Measurements from ENCODE around the gene MADCAM1.

The MADCAM1 gene

GRCh38 chr19:532561-533363 lies 36.5 kb downstream of the MADCAM1 start:
- no peak for DNase-seq

DNA sequence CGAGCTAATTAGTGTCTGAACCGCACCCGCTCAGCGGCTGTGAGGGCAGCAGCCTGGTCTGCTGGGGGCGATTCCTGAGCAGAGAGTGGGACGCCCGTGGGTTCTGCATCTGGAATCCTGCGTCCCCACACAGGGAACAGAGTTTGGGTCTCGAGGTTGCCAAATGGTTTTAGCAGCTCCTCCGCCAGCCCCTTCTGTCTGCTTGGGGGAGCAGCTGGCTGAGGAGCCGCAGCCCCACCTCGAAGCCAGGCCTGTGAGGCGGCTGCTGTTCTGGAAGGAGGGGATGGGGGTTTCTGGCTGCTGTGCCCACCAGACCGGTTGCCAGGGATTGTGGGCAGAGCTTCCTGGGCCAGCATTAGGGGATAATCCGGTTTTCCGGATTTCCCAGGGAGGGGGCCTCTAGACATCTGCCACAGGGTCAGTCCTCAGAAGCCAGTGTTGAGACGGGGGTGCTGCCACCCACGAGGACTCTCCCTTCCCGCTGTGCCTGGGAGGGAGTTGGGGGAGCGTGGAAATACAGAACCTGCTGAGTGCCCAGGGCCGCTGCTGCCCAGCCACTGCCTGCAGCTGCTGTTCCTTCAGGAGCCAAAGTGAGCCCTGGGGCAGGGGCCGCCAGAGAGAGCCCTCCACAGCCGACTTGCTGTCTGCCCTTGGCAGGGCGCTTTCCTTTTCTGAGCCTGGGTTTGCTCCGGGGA lies 37.2 kb downstream of the MADCAM1 start:
- DNase-seq, result no peak

DNA sequence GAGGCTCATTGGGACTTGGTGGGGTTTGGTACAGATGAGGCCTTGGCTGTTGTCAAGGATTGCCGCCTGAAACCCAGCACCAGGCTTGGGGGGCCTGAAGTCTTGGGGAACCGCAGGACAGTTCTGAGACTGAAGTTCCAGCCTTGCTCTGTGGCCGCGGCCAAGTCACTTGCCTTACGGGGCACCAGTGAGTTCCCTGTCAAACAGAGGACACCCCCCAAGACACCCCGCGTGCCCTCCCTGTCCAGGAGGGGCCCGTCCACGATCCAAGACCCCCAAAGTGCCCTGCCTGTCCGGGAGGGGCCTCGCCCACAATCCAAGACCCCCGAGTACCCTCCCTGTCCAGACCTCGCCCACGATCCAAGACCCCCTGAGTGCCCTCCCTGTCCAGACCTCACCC lies 37.8 kb downstream of the MADCAM1 start:
- DNase-seq, result no peak

DNA sequence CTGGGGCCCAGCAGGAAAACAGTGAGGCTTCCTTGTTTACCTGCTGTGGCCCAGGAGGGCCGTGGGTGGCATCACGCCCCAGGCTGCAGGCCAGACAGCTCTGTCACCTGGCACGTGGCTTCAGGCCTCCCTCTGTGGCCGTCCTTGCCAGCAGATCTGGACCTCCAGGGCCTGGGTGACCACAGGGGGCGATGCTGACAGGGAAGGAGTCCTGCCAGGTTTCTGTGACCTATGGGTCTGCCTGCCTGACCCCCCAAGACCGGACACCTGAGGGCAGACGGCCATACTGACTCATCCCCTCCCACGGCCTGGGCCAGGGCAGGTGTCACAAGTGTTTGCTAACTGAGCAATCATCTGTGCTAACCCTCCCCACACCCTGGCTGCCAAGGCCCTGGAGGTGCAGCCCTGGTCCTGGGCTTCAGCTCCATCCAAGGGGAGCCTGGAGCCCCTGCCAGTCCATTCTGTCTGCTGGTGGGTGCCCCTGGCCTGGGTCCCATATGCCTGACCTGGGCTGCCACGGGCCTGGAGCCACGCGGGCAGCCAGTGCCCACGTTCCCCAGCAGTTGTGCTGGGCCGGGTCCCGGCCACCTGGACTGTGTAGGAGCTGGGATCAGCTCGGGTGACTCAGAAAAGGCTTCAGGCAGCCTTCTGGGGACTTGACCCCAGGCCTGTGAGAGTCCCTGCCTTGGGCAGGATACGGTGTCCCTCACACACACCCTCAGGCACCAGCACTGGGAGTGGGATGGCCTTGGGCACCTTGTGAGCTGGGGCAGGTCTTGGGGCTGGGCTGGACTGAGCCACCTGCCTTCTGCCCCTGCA lies 38.9 kb downstream of the MADCAM1 start:
- no peak for DNase-seq

DNA sequence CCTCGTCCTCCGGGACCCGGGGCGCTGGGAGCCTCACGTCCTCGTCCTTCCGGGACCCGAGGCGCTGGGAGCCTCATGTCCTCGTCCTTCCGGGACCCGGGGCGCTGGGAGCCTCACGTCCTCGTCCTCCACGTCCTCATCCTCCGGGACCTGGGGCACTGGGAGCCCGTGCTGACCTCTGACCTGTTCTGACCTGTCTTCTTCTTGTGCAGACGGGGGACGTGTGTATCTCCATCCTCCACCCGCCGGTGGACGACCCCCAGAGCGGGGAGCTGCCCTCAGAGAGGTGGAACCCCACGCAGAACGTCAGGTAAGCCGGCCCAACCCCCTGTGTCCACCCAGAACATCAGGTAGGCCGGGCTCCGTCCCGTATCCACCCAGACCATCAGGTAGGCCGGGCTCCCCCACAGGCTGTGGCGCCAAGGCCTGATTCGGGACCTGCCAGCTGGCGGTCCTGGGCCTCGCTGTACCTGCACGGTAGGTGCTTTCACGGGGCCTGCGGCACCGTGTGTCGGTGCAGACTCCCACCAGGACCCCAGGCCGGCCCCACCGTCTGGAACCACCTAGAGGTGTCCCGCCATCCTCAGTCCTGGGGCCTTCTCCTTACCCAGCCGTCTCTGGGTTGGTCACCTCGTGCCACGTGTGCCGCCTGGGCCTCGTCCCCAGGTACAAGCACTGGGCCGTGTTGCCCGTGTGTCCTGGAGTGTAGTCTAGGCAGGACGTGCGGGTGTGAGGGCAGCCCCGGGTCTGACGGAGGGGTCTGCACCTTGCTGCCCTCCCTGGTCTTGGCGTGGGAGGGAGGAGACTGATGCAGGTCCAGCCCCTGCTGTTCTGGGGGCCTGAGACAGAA lies 40.0 kb downstream of the MADCAM1 start:
- DNase-seq, result no peak

DNA sequence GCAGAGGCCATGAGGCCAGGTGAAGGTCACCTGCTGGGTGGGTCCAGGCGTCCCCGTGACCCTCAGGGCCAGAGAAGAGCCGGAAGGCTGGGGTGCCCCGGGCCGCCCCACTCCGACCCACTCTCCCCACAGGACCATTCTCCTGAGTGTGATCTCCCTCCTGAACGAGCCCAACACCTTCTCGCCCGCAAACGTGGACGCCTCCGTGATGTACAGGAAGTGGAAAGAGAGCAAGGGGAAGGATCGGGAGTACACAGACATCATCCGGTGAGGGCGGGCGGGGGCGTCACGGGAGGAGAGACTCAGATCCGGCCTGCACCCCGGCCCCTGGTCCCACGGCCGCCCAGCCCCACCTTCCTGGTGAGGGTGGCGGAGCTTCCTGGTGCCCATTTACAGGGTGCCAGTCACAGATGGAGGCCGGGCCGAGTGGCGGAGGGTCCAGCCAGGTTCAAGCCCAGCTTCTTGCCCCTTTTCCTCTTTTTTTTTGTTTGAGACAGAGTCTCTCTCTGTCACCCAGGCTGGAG lies 40.7 kb downstream of the MADCAM1 start:
- no peak for DNase-seq

DNA sequence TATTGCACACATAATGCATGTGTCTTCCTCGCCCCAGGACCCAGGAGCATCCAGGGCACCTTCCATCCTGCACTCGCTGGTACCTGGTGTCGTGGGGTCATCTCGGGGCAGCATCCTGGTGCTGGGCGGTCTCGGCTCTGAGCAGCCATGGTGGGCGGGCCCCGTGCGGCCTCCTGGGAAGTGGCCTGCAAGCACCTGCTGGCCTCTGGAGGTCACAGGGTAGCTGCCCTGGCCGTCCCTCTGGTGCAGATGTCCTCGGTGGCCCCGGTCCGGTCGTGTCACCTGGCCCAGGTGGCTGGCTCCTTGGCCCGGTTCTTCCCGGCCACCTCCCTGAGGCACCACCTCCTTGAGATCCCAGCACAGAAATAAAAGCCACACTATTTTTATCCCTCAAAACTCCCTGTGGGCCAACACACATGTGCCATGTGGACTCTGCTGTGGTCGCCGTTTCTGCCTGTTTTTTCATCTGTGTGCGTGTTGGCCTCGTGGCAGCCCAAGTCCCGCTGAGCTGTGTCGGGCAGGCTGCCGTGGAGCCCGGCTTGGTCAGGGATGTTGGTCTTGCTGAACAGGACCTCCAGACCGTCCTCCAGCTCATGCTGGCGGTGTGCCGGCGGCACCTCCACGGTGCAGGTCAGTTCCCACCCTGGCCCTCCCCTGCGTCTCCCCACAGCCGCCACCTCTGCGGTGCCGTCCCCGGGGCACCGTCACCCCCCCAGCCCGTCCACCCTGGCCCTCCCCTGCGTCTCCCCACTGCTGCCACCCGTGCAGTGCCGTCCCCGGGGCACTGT lies 42.5 kb downstream of the MADCAM1 start:
- no peak for DNase-seq

DNA sequence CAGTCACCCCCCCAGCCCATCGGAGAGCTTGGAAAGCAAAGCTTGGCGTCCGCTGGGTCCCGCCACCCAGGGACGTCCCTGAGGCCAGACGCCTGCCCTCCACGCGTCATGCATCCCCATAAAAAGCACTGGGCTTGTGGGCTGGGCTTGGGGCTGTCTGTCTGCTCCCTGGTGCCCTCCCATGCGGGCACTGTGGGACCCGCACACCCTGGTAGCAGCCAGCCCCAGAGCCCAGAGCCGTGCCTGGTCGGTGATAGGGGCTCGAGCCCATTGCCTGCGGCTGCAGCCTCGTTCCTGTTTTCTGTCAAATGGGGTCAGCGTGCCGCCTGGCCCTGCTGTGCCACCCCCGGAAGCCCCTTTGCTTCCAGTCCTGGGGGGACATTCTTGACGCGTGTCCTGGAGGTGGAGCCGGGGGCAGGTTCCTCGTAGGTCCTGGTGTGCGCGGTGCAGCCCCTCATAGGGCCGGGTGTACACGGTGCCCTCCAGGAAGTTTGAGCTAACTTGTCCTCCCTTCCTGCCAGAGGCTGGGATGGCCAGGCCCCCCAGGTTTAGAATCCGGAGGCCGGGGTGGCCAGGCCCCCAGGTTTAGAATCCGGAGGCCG lies 43.2 kb downstream of the MADCAM1 start:
- DNase-seq, result no peak

DNA sequence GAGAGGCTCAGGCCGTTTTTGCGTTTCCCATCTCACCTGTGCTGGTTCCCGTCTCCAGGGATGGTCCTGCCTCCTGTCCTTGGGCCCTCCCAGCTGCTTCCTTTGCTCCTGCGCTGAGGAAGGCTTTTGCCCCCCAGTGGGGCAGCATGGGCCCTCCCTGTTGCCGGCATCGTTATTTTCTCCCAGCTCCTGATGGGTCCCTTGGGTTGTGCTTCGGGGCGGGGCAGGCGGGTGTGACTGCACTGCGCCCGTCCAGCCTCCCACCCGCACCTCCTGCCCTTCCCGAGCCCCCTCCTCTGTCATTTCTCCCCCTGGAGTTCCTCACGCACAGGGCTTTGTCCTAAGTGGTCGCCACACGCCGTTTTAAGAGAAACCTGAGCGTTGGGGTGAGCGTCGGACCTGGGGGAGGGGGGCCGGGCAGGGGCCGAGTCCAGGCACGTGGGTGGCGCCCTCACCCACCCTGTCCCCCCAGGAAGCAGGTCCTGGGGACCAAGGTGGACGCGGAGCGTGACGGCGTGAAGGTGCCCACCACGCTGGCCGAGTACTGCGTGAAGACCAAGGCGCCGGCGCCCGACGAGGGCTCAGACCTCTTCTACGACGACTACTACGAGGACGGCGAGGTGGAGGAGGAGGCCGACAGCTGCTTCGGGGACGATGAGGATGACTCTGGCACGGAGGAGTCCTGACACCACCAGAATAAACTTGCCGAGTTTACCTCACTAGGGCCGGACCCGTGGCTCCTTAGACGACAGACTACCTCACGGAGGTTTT lies 44.8 kb downstream of the MADCAM1 start:
- no peak for DNase-seq

DNA sequence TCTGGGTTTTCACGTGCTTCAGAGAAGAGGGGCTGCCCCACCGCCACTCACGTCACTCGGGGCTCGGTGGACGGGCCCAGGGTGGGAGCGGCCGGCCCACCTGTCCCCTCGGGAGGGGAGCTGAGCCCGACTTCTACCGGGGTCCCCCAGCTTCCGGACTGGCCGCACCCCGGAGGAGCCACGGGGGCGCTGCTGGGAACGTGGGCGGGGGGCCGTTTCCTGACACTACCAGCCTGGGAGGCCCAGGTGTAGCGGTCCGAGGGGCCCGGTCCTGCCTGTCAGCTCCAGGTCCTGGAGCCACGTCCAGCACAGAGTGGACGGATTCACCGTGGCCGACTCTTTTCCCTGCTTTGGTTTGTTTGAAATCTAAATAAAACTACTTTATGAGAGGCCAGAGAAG lies 45.4 kb downstream of the MADCAM1 start:
- no peak for DNase-seq

DNA sequence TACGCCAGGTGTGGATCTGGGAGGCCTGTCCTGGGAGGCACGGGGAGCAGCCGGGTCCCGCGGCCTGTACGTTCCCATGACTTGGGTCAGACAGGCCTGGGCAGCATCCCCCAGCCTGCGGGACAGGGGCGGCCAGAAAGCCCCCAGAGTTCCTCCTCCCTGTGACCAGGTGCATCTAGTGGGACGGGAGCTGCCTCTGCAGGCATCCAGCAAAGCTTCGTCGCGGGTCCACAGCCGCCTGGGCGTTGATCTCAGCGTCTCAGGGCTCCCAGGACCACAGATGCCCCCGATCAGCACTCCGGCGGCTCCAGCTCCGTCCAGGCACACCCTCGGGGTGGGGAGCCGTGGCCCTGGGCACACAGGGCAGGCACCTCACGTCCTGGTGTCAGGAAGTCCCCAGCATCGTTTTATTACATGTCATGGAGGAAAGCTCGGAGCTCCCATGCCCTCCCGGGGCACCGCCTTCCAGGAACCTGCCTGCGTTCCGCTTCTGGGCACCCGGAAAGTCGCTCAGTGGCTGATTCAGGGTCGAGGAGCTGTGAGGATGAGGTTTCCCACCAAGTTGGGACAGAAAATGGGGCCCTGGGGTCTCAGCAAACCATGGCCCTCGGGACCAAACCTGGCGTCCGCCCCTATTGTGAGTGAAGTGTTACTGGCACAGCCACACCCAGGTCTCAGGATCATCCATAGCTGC lies 46.0 kb downstream of the MADCAM1 start:
- DNase-seq, result no peak

GRCh38 chr19:543910-544608 lies 47.8 kb downstream of the MADCAM1 start, which contains the start of gene GZMM:
Gene GZMM (plus strand): TSS chr19:544053. CDS start chr19:544072, 19 bp downstream.
- DNase-seq, result no peak

- DNase-seq, result no peak
Measured at GRCh38 chr19:547117-547516, 50.8 kb downstream of the MADCAM1 start.

GRCh38 chr19:547836-548720 lies 51.8 kb downstream of the MADCAM1 start:
- DNase-seq, result no peak

GRCh38 chr19:548886-549830 lies 52.9 kb downstream of the MADCAM1 start:
- no peak for DNase-seq

GRCh38 chr19:554817-555216 lies 58.5 kb downstream of the MADCAM1 start:
- no peak for DNase-seq

Data from NCI-H1436 (cell line).